ENCODE measurements around the gene DOCK2. TPM values are rescaled to one million over a fixed set of nuclear protein-coding genes. Genes with fewer than 3 reads are reported as not detected.
A peak's percentile ranks its signal among the peaks of the same experiment; 100 is the strongest.

DOCK2 gene
- total and polyA plus RNA-seq, 2 donors from 2014 or later: 1.0 to 42.0 TPM

- Histone ChIP-seq H3K4me3 (ENCODE audit: low read length in 3 of 3) (no peak overlapping the region), H3K9ac (ENCODE audit: low read length in 3 of 3) (no peak overlapping the region), H3K9me3 (ENCODE audit: control insufficient read depth in 2 of 3, insufficient read depth in 1 of 3, low read length in 3 of 3) (no peaks in the 10 kb centered on the region), H3K27ac (ENCODE audit: low read depth in 2 of 2, low read length in 2 of 2) (no peak overlapping the region), H3K36me3 (ENCODE audit: control insufficient read depth in 2 of 3, insufficient read depth in 3 of 3, low read length in 3 of 3) (no peaks in the 10 kb centered on the region), H3K4me1 (ENCODE audit: control insufficient read depth in 2 of 3, insufficient read depth in 2 of 3, low read depth in 1 of 3, low read length in 3 of 3) (no peaks in the 10 kb centered on the region), H3K27me3 (ENCODE audit: control insufficient read depth, insufficient read depth, low read length) (no peaks in the 10 kb centered on the region)
- DNase-seq: peak in 1 of 5 donors; percentile 9
- no peak for TF ChIP-seq CTCF (IDR thresholded peaks at IDR 0.05; ENCODE audit: borderline replicate concordance, extremely low read depth, insufficient read depth)
- intact Hi-C loops (cut with DNase I): no loop called here
- no peak for FAIRE-seq
Measured at GRCh38 chr5:170012622-170013021, 375.5 kb downstream of the DOCK2 start.

GRCh38 chr5:170020423-170020822 is 383.3 kb downstream of the DOCK2 start:
- Histone ChIP-seq H3K4me3 (ENCODE audit: low read length in 3 of 3) (no peak overlapping the region), H3K36me3 (ENCODE audit: control insufficient read depth in 2 of 3, insufficient read depth in 3 of 3, low read length in 3 of 3) (no peaks in the 10 kb centered on the region), H3K27me3 (ENCODE audit: control insufficient read depth, insufficient read depth, low read length) (no peaks in the 10 kb centered on the region), H3K4me1 (ENCODE audit: control insufficient read depth in 2 of 3, insufficient read depth in 2 of 3, low read depth in 1 of 3, low read length in 3 of 3) (no peaks in the 10 kb centered on the region), H3K27ac (ENCODE audit: low read depth in 2 of 2, low read length in 2 of 2) (no peak overlapping the region), H3K9ac (ENCODE audit: low read length in 3 of 3) (no peak overlapping the region), H3K9me3 (ENCODE audit: control insufficient read depth in 2 of 3, insufficient read depth in 1 of 3, low read length in 3 of 3) (no peaks in the 10 kb centered on the region)
- intact Hi-C loops (cut with DNase I): no loop called here
- DNase-seq (no peak), FAIRE-seq (no peak)
- no peak for TF ChIP-seq CTCF (IDR thresholded peaks at IDR 0.05; ENCODE audit: borderline replicate concordance, extremely low read depth, insufficient read depth)

GRCh38 chr5:170021506-170021905 is 384.4 kb downstream of the DOCK2 start:
- Histone ChIP-seq H3K9me3 (ENCODE audit: control insufficient read depth in 2 of 3, insufficient read depth in 1 of 3, low read length in 3 of 3) (no peaks in the 10 kb centered on the region), H3K27me3 (ENCODE audit: control insufficient read depth, insufficient read depth, low read length) (no peaks in the 10 kb centered on the region), H3K36me3 (ENCODE audit: control insufficient read depth in 2 of 3, insufficient read depth in 3 of 3, low read length in 3 of 3) (no peaks in the 10 kb centered on the region), H3K4me3 (ENCODE audit: low read length in 3 of 3) (no peak overlapping the region), H3K4me1 (ENCODE audit: control insufficient read depth in 2 of 3, insufficient read depth in 2 of 3, low read depth in 1 of 3, low read length in 3 of 3) (no peaks in the 10 kb centered on the region), H3K27ac (ENCODE audit: low read depth in 2 of 2, low read length in 2 of 2) (no peak overlapping the region), H3K9ac (ENCODE audit: low read length in 3 of 3) (no peak overlapping the region)
- DNase-seq (no peak), FAIRE-seq (no peak)
- no peak for TF ChIP-seq CTCF (IDR thresholded peaks at IDR 0.05; ENCODE audit: borderline replicate concordance, extremely low read depth, insufficient read depth)
- intact Hi-C loops (cut with DNase I): no loop called here

- Histone ChIP-seq H3K27ac (ENCODE audit: low read depth in 2 of 2, low read length in 2 of 2) (no peak overlapping the region), H3K27me3 (ENCODE audit: control insufficient read depth, insufficient read depth, low read length) (no peaks in the 10 kb centered on the region), H3K4me3 (ENCODE audit: low read length in 3 of 3) (no peak overlapping the region), H3K9ac (ENCODE audit: low read length in 3 of 3) (no peak overlapping the region), H3K4me1 (ENCODE audit: control insufficient read depth in 2 of 3, insufficient read depth in 2 of 3, low read depth in 1 of 3, low read length in 3 of 3) (no peaks in the 10 kb centered on the region), H3K36me3 (ENCODE audit: control insufficient read depth in 2 of 3, insufficient read depth in 3 of 3, low read length in 3 of 3) (no peaks in the 10 kb centered on the region), H3K9me3 (ENCODE audit: control insufficient read depth in 2 of 3, insufficient read depth in 1 of 3, low read length in 3 of 3) (no peaks in the 10 kb centered on the region)
- FAIRE-seq: no peak
- TF ChIP-seq CTCF (IDR thresholded peaks at IDR 0.05; ENCODE audit: borderline replicate concordance, extremely low read depth, insufficient read depth): no peak
- DNase-seq: no peak
- intact Hi-C loops (cut with DNase I): no loop called here
Measured at GRCh38 chr5:170025853-170026252, 388.8 kb downstream of the DOCK2 start.

Measured in kidney (tissue), 14 donors.